ENCODE results near the gene CD36.

Gene CD36

DNA sequence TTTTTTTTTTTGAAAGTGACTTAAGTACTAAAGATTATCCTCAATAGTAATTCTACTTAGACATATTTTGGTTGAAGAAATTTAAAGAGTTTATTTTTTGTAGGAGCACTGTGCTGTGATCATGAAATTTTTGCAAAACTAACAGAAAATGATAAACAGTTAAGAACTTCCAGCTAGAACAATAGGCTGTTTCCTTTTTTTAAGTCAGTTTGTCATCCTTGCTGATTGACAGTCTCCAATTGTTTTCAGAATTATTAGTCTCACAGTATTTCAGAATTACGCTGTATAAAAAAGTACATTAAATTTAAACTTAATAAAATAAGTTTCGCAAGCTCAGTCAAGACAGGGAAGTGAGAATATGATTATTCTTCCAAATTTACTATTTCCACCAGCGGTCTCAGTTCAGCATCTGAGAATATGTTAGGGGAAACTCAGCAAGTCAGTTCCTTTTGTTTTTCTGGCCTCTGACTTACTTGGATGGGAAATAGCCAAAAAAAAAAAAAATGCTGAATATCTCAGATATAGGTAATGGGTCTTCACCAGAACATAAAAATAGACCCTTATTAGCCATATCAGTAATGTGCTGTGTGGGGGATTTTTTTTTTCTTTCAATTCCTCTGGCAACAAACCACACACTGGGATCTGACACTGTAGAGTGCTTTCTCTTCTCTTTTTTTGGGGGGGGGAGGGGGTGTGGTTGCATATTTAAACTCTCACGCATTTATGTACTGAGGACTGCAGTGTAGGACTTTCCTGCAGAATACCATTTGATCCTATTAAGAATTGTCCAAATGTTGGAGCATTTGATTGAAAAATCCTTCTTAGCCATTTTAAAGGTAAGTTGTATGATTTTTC, at the start of gene CD36:
TSS of gene CD36 (plus strand) at position 732 of the 855 bp plus-strand sequence. CDS start 8,099 bp downstream, outside the sequence.
- TF ChIP-seq, protein P1, sequence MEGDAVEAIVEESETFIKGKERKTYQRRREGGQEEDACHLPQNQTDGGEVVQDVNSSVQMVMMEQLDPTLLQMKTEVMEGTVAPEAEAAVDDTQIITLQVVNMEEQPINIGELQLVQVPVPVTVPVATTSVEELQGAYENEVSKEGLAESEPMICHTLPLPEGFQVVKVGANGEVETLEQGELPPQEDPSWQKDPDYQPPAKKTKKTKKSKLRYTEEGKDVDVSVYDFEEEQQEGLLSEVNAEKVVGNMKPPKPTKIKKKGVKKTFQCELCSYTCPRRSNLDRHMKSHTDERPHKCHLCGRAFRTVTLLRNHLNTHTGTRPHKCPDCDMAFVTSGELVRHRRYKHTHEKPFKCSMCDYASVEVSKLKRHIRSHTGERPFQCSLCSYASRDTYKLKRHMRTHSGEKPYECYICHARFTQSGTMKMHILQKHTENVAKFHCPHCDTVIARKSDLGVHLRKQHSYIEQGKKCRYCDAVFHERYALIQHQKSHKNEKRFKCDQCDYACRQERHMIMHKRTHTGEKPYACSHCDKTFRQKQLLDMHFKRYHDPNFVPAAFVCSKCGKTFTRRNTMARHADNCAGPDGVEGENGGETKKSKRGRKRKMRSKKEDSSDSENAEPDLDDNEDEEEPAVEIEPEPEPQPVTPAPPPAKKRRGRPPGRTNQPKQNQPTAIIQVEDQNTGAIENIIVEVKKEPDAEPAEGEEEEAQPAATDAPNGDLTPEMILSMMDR (IDR thresholded peaks at IDR 0.05; ENCODE audit: borderline replicate concordance, insufficient read depth, low read depth, low read length): no peak
- no peak within 1 kb of the TSS for H3K4me3 ChIP-seq (ENCODE audit: low read depth, low read length)

DNA sequence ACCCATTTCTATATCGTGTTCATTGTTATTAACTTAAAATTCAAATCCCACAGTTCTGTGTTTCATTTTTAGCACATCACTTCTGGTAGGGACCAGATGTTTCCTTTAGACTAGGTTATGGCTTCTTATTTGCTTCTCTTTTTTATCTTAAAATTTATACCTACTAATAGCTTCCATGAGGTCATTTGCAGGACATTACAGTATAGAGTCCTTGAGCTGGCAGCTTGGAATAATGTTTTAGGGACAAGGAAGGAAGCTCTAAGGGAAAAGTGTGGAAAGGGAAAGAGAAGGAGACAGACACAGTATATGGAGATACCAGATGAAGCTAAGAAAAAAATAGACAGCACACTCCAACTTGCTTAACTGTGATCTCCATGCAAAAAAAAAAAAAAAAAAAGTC, 48.8 kb upstream of the CD36 start:
- TF ChIP-seq, protein P1 (IDR thresholded peaks at IDR 0.05; ENCODE audit: borderline replicate concordance, insufficient read depth, low read depth, low read length): no peak
- H3K4me3 ChIP-seq (ENCODE audit: low read depth, low read length): no peak overlapping the region

DNA sequence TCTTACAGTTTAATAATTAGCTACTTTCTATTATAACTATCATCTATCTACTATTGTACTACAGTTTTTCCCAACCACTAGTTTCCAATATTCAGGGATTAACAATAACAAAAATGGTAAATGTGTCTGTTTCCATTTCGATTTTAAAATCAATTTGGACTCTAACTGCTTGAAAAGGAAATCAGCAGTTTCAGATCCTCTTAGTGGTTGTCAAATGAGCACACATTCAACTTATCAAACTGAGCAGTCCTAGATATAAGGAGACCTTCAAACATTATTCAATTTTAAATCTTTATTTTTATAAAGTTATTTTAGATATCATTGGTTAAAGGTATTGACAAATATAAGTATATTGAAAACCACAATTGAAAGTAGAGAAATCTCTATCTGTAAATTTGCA, 46.8 kb upstream of the CD36 start:
- no peak overlapping the region for H3K4me3 ChIP-seq (ENCODE audit: low read depth, low read length)
- TF ChIP-seq, protein P1 (IDR thresholded peaks at IDR 0.05; ENCODE audit: borderline replicate concordance, insufficient read depth, low read depth, low read length): no peak

DNA sequence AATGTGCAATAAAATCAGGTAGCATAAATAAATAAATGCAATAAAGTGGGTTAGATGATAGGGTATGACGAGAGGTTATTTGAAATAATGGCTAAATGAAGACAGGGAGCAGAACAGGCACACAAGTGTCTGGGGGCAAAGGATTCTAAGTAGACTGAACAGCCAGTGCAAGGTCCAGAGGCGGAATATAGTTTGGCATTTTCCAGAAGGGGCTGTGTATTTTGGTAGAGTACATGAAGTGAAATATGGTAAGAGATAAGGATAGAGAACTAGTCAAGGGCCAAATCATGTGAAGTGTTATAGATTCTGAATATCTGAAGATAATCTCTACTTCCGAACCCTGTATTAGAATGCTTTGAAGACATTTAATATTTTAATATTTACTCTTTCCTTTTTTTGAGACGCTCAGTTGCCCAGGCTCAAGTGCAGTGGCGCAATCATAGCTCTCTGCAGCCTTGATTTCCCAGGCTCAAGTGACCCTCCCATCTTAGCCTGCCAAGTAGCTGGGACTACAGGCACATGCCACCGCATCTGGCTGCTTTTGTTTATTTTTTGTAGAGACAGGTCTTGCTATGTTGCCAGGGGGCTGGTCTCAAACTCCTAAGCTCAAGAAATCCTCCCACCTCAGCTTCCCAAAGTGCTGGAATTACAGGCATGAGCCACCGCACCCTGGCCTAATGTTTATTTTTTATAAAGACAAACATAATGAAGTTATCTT, 44.4 kb upstream of the CD36 start:
- no peak overlapping the region for H3K4me3 ChIP-seq (ENCODE audit: low read depth, low read length)
- TF ChIP-seq, protein P1 (IDR thresholded peaks at IDR 0.05; ENCODE audit: borderline replicate concordance, insufficient read depth, low read depth, low read length): no peak

DNA sequence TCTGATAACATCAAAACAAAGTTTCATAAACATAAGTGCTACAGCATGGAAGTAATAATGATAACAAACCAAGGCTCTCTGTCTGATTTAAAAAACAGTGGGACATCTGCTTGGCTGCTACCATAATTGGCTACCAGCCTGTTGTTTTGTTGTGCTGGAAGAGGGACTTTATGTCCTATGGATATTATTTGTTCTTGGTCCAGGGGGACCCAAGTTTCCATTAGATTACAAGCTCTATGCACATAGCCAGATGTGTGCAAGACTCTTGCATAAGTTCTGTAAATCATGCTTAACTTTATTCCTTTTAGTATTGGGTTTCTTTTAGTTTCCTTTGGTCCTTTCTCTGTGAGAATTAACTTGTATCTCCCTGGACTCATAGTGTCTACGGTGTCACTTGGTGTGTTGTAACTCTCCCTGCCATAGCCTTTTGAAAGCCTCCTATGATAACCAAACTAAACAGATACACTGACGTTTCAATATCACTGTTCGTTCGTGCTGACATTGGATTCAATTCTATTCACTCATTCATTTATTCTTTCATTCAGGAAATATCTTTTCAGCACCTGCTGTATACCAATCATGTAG, 41.4 kb upstream of the CD36 start:
- no peak overlapping the region for H3K4me3 ChIP-seq (ENCODE audit: low read depth, low read length)
- TF ChIP-seq, protein P1 (IDR thresholded peaks at IDR 0.05; ENCODE audit: borderline replicate concordance, insufficient read depth, low read depth, low read length): no peak

DNA sequence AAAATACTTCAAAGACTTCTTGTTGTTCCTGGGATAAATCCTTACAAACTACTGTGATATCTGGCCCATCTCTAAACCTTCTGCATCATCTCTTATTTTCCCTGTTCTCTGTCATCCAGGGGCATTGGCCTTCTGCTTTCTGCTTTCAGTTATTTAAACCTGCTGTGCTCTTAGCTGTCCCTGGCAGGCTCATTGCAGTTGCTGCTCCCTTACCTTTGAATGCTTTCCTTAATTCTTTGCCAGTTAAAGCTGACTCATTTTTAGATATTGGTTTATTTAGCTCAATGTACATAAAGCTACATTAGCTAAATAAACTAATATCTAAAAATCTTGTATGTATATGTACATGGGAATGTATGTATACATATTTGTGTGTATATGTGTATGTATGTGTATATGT, 40.6 kb upstream of the CD36 start:
- TF ChIP-seq, protein P1 (IDR thresholded peaks at IDR 0.05; ENCODE audit: borderline replicate concordance, insufficient read depth, low read depth, low read length): no peak
- no peak overlapping the region for H3K4me3 ChIP-seq (ENCODE audit: low read depth, low read length)

All from GM12875 (cell line).